GM19025 (cell line): Measurements from ENCODE around the gene STAM.
A peak's percentile ranks its signal among the peaks of the same experiment; 100 is the strongest.

ENCODE experiments used
- ATAC-seq: cut with Tn5 transposase; IDR thresholded peaks from one replicate; pipeline ENCODE4 v1.9.1; 2021; ENCODE audit warnings: mild to moderate bottlenecking, low read depth, moderate library complexity; ENCODE audit not compliant: unreplicated experiment

The STAM gene

DNA sequence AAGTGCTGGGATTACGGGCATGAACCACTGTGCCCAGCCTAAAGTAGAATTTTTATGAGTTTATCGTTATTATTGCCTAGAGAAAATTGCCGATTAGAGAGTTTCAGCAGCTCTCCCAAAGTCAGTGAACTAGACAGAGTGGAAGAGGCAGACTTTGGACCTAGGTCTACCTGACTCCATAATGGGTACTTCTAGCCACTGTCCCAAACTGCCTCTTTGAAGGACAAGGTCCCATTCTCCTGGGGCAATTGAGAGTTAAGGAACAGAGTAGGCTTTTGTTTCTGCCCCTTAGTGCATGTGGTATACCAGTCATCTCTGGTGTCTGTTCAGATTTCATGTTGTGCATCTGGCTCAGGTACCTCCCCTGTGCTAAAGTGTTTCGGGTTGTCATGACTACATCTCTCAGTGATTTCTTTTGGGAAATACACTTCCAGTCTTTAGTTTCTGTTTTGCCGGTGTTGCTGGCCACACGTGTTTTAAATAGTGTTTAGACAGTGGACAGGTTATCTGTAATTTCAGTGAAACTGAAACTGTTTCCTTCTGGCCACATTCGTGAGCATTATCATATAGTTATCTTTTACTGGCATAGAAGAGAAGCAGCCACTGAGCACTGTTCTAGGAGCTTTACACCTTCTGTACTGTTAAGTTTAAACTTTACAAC lies 112.7 kb downstream of the STAM start:
- peak; percentile 83 for ATAC-seq

DNA sequence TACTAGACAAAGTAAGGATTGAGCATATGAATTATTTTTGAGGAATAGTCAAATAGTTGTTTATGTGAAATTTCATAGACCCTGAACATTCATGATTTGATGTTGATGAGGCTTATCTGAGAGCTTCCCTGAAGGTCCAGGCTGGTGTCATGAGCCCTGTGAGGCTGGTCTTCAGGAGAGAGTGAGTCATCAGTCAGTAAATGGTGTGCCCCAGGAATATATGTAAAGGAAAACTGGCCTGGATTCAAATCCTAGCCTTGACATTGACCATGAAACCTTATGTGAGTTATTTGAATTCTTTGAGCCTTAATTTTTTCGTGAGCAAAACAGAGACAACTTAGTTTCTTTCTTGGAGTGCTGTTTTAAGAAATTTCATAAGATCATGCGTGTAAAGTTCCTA lies 114.2 kb downstream of the STAM start:
- no peak for ATAC-seq

DNA sequence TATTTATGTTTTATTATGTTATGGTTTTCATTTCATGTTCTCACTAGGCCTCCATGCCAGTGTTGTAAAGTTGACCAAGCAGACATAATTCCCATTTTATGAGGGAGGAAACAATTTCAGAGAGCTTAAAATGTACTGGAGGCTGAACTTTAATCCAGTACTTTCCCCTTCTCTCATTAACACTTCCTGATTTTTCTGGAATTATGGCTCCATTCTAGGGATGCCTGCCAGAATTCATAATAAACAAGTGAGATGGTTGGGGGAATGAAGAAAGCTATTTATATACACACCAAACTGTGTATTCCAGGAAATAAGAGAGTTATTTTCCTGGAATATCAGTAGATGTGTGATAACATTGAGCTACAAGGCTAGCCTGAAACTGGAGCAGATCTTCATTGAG lies 114.9 kb downstream of the STAM start:
- no peak for ATAC-seq

GRCh38 chr10:17764142-17764541 lies 120.2 kb downstream of the STAM start:
- no peak for ATAC-seq

DNA sequence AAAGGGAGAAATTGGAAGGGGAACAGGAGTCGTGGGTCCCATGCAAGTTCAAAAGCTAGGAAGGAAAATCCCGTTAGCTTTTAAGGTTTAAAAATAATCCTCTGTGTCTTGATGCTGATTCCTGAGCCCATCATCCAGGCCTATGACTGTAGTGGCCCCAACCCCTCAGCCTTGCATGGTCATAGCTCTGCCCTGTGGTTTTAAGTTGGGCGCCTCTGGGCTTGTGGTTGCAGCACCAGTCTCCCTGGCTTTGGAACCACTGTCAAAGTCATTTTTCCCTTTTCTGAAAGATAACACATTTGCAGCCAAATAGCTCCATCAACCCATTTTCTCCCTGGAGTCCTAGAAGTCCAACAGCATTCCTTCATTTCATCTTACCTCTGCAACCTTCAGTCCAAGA lies 121.7 kb downstream of the STAM start:
- ATAC-seq = no peak
